Uterus (tissue), 4 donors: ENCODE measurements around the gene HOXC6. TPM values are rescaled to one million over a fixed set of nuclear protein-coding genes. Genes with fewer than 3 reads are reported as not detected.

Experiments used
- DNase-seq, 2 donors: peaks; one replicate each; pipeline ENCODE4 v3.0.0-alpha.2; 2019 to 2020
- H3K27ac ChIP-seq, 2 donors: fragments of 200-600 bp; sonication (generic); 1 replicate in 1 of 2; 2 replicates in 1 of 2; pipeline ENCODE4 v1.5.1; 2016 to 2018
- H3K27me3 ChIP-seq, 2 donors: fragments of 200-600 bp; sonication (generic); one replicate each; pipeline ENCODE4 v1.5.1; 2018 to 2019; ENCODE audit warnings: control low read depth in 1 of 2
- H3K36me3 ChIP-seq, 2 donors: fragments of 200-600 bp; sonication (generic); one replicate each; pipeline ENCODE4 v1.5.1; 2019; ENCODE audit warnings: control low read depth in 1 of 2
- H3K4me1 ChIP-seq, 2 donors: fragments of 200-600 bp; sonication (generic); one replicate each; pipeline ENCODE4 v1.5.1; 2018 to 2019; ENCODE audit warnings: control low read depth in 1 of 2
- H3K4me3 ChIP-seq, 2 donors: fragments of 200-600 bp; sonication (generic); 1 replicate in 1 of 2; 2 replicates in 1 of 2; pipeline ENCODE4 v1.5.1; 2018 to 2019; ENCODE audit warnings: mild to moderate bottlenecking in 1 of 2
- H3K9me3 ChIP-seq, 2 donors: fragments of 200-600 bp; sonication (generic); one replicate each; pipeline ENCODE4 v1.5.1; 2019; ENCODE audit warnings: control low read depth in 1 of 2
- CTCF ChIP-seq, 4 experiments: fragments of 200-600 bp in 2 of 4; fragments of 450-650 bp in 2 of 4; sonication (generic) in 2 of 4; IDR thresholded peaks; one replicate each; pipeline ENCODE4 v1.5.1; 2016 to 2019; ENCODE audit warnings: antibody characterized with exemption in 4 of 4, mild to moderate bottlenecking in 2 of 4, moderate library complexity in 1 of 4
- POLR2A ChIP-seq, 2 donors: fragments of 450-650 bp; IDR thresholded peaks; one replicate each; pipeline ENCODE4 v1.6.1; 2016; ENCODE audit warnings: antibody characterized with exemption in 2 of 2, mild to moderate bottlenecking in 1 of 2, moderate library complexity in 1 of 2
- intact Hi-C: fragments of 100-400 bp; cut with DNase I; formaldehyde crosslinking; loops from one replicate; pipeline ENCODE4 v1.15.1; 2023; ENCODE audit warnings: low total_unique reads
- total RNA-seq, 4 donors: library from RNA; depleted of rRNA in 3 of 4; stranded (reverse); fragments of >200 nt in 3 of 4; gene quantifications; one replicate each; pipeline versions ENCODE4 v1.1.0 to v1.2.4, GENCODE V29; 2014 to 2023
- donor health status: DM: yes; HTN: yes; CAD: no.

Gene HOXC6
- total RNA-seq, 4 donors from 2014 or later = 1.2 to 20.4 (median 2.1) TPM; not detected in 1

DNA sequence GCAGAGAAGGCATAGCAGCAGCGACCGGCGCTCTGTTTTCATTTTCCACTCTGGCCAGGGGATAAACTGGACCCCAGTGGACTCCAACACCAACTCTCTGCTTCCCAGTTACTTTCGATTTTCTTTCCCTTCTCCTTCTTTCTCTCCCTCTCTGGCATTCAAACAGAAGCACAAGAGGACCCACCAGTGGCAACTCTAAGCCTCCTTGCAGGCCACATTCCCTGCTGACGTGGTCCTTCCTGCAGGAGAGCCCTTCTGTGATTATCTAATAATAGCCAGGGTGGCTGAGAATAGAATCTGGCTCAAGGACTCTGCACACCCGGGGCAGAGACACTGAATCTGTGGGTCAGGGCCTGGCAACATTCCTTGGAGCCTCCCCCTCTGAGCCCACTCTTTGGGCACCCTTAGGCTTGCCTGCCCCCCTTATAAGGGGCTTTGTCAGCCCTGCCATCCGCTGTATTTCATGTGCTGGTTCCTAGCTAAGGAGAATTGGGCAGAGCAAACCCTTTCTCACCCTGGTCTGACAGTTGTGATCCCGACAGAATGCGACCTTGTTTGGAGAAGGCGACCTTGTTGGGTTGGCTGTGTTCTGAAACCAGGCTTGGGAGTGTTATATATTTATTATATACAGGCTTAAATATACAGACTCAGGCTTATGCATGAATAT is 8.2 kb upstream of the HOXC6 start:
- peak overlapping the region; percentile 84 for H3K27ac ChIP-seq
- H3K36me3 ChIP-seq = no peaks in the 10 kb centered on the region
- no peak for TF ChIP-seq POLR2A (IDR thresholded peaks at IDR 0.05)
- no peak for TF ChIP-seq CTCF (IDR thresholded peaks at IDR 0.05)
- H3K27me3 ChIP-seq = peaks cover 0 to 13% of the 10 kb centered on the region in 2 donors
- intact Hi-C loops = no loop called here
- no peaks in the 10 kb centered on the region for H3K9me3 ChIP-seq
- DNase-seq = no peak
- H3K4me1 ChIP-seq = no peaks in the 10 kb centered on the region
- peak overlapping the region in 1 of 2 donors; percentile 49 for H3K4me3 ChIP-seq

- intact Hi-C loops = no loop called here
- peak overlapping the region in 1 of 2 donors; percentile 49 for H3K4me3 ChIP-seq
- H3K4me1 ChIP-seq = no peaks in the 10 kb centered on the region
- DNase-seq = no peak
- peaks cover 0 to 14% of the 10 kb centered on the region in 2 donors for H3K27me3 ChIP-seq
- TF ChIP-seq POLR2A (IDR thresholded peaks at IDR 0.05) (no peak), CTCF (IDR thresholded peaks at IDR 0.05) (no peak)
- H3K9me3 ChIP-seq = no peaks in the 10 kb centered on the region
- H3K27ac ChIP-seq = no peak overlapping the region
- no peaks in the 10 kb centered on the region for H3K36me3 ChIP-seq
Observed at GRCh38 chr12:54020591-54021405, 7.4 kb upstream of the HOXC6 start.

GRCh38 chr12:54021432-54022013 is 6.7 kb upstream of the HOXC6 start:
- Histone ChIP-seq H3K4me1 (no peaks in the 10 kb centered on the region), H3K27me3 (peaks cover 0 to 15% of the 10 kb centered on the region in 2 donors), H3K27ac (no peak overlapping the region), H3K9me3 (no peaks in the 10 kb centered on the region), H3K36me3 (no peaks in the 10 kb centered on the region), H3K4me3 (peak overlapping the region in 1 of 2 donors; percentile 49)
- TF ChIP-seq CTCF (IDR thresholded peaks at IDR 0.05) = no peak
- TF ChIP-seq POLR2A (IDR thresholded peaks at IDR 0.05) = no peak
- intact Hi-C loops = no loop called here
- no peak for DNase-seq

DNA sequence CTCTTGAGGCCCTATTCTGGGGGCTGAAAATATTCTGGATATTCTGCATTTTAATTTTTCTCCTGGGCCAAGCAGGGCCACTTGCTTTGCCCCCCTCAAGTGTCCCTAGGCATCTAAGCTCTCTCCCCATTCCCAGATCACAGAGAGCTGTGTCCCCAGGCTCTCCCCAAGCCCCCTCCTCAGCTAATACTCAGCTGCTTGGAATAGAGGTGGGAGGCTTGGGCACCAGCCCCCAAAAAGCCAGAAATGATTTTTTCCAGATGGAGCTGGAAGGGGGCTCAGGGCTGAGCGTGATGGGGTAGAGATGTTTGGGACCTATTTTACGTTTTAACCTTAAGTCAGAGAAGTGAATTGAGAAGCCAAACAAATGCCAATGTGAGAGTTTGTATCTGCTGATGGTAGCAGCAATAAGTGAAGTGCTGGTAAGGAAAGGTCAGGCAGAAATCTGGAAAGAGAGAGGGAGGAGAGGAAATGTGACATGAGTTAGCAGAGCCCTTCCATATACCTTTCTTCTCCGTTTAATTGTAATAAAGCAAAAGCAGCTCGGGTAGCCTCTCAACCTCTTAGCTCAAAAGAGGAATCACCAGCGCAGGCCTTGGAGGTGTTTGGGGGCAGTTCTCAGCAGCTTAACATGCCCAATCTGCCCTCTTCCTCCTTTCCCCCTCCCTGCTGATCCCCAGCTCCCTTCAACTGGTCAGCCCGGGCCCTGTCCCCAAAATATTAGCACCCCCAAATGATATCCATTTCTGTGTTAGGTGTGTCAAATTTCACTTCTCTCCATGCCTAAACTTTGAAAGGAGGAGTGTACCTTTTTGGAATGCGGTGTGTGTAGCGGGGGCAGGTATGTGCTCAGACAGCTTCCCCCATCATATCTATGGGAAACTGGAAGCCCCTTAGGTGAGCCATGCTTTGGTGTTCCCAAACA is 5.0 kb upstream of the HOXC6 start:
- Histone ChIP-seq H3K27ac (no peak overlapping the region), H3K36me3 (no peaks in the 10 kb centered on the region), H3K9me3 (no peaks in the 10 kb centered on the region), H3K4me1 (no peaks in the 10 kb centered on the region), H3K27me3 (peaks cover 0 to 25% of the 10 kb centered on the region in 2 donors), H3K4me3 (no peak overlapping the region)
- no peak for DNase-seq
- intact Hi-C loops = no loop called here
- TF ChIP-seq CTCF (IDR thresholded peaks at IDR 0.05) (no peak), POLR2A (IDR thresholded peaks at IDR 0.05) (no peak)
